HepG2 (cell line): ENCODE data around the gene TTC31. TPM values are rescaled to one million over a fixed set of nuclear protein-coding genes. Genes with fewer than 3 reads are reported as not detected.
A peak's percentile ranks its signal among the peaks of the same experiment; 100 is the strongest.

ENCODE experiments used
- ATF1 ChIP-seq: IDR thresholded peaks from 2 replicates; pipeline ENCODE4 v1.6.1; 2016; ENCODE audit warnings: mild to moderate bottlenecking, control low read depth
- BRCA1 ChIP-seq: sonication (generic); formaldehyde crosslinking; IDR thresholded peaks from 2 replicates; pipeline ENCODE4 v1.4.0; 2020; ENCODE audit warnings: missing genetic modification reagents
- CEBPG ChIP-seq: IDR thresholded peaks from 2 replicates; pipeline ENCODE4 v1.6.1; 2016
- ETV5 ChIP-seq: IDR thresholded peaks from 2 replicates; pipeline ENCODE4 v1.6.1; 2018; ENCODE audit warnings: missing biosample characterization, missing genetic modification reagents, inconsistent platforms, borderline replicate concordance
- MYC ChIP-seq: sonication (generic); formaldehyde crosslinking; IDR thresholded peaks from 2 replicates; pipeline ENCODE4 v1.9.0; 2021; ENCODE audit warnings: missing genetic modification reagents, borderline replicate concordance
- NFE2L1 ChIP-seq: sonication (generic); formaldehyde crosslinking; IDR thresholded peaks from 2 replicates; pipeline ENCODE4 v1.4.0; 2020; ENCODE audit warnings: missing genetic modification reagents, mild to moderate bottlenecking, borderline replicate concordance
- ONECUT2 ChIP-seq: sonication (generic); formaldehyde crosslinking; IDR thresholded peaks from 2 replicates; pipeline ENCODE4 v1.4.0; 2020; ENCODE audit warnings: missing genetic modification reagents
- PCBP2 ChIP-seq: fragments of 200-400 bp; formaldehyde crosslinking; optimal IDR thresholded peaks from 2 replicates; pipeline ENCODE3; 2018; ENCODE audit warnings: low read length, low read depth; ENCODE audit not compliant: poor library complexity, severe bottlenecking
- PRMT3 ChIP-seq: sonication (generic); formaldehyde crosslinking; IDR thresholded peaks from 2 replicates; pipeline ENCODE4 v1.8.1; 2022; ENCODE audit warnings: low read depth, mild to moderate bottlenecking, moderate library complexity, missing genetic modification reagents, borderline replicate concordance
- SOX5 ChIP-seq: IDR thresholded peaks from 2 replicates; pipeline ENCODE4 v1.6.1; 2016; ENCODE audit warnings: borderline replicate concordance
- ZNF333 ChIP-seq: sonication (generic); formaldehyde crosslinking; IDR thresholded peaks from 2 replicates; pipeline ENCODE4 v1.4.0; 2020; ENCODE audit warnings: mild to moderate bottlenecking, missing genetic modification reagents, borderline replicate concordance
- ZNF446 ChIP-seq: sonication (generic); formaldehyde crosslinking; IDR thresholded peaks from 2 replicates; pipeline ENCODE4 v1.5.0; 2020; ENCODE audit warnings: mild to moderate bottlenecking, missing genetic modification reagents
- ZNF619 ChIP-seq: sonication (generic); formaldehyde crosslinking; IDR thresholded peaks from 2 replicates; pipeline ENCODE4 v1.4.0; 2020; ENCODE audit warnings: mild to moderate bottlenecking, missing genetic modification reagents
- polyA plus RNA-seq, 8 experiments: library from polyadenylated mRNA; depleted of rRNA in 3 of 8; stranded (reverse) in 7 of 8; unstranded in 1 of 8; fragments of >200 nt; fragmentation: Illumina TruSeq in 4 of 8; extraction: Trizol in 4 of 8; gene quantifications; 2 replicates each; pipeline versions ENCODE4 v1.2.1 to v1.2.3, GENCODE V29; 2011 to 2016; ENCODE audit warnings: low read depth in 4 of 8, missing spikeins in 1 of 8, mixed read lengths in 1 of 8; ENCODE audit not compliant: insufficient read depth in 1 of 8
- total RNA-seq, 5 experiments: library from RNA; depleted of rRNA; stranded (reverse); fragments of >200 nt; fragmentation: Illumina TruSeq; extraction: Trizol; gene quantifications; 2 replicates each; pipeline ENCODE4 v1.2.3, GENCODE V29; 2016; ENCODE audit warnings: low read depth in 1 of 5
- TF ChIP-seq, protein P1 (sequence below): sonication (generic); formaldehyde crosslinking; conservative IDR thresholded peaks from 2 replicates; pipeline ENCODE4 v1.4.0; 2020; ENCODE audit warnings: mild to moderate bottlenecking, missing genetic modification reagents, moderate library complexity
- TF ChIP-seq, protein P2 (sequence below): sonication (generic); formaldehyde crosslinking; IDR thresholded peaks from 2 replicates; pipeline ENCODE4 v1.4.0; 2020; ENCODE audit warnings: mild to moderate bottlenecking, missing genetic modification reagents, borderline replicate concordance
- TF ChIP-seq, protein P3 (sequence below): sonication (generic); formaldehyde crosslinking; IDR thresholded peaks from 2 replicates; pipeline ENCODE4 v1.8.0; 2022; ENCODE audit warnings: mild to moderate bottlenecking, missing genetic modification reagents, borderline replicate concordance
- TF ChIP-seq, protein P4 (sequence below): sonication (generic); formaldehyde crosslinking; IDR thresholded peaks from 2 replicates; pipeline ENCODE4 v1.5.0; 2020; ENCODE audit warnings: missing genetic modification reagents
- TF ChIP-seq, protein P5 (sequence below): sonication (generic); formaldehyde crosslinking; IDR thresholded peaks from 2 replicates; pipeline ENCODE4 v1.8.1; 2022; ENCODE audit warnings: low read depth, mild to moderate bottlenecking, missing genetic modification reagents

The TTC31 gene
- total and polyA plus RNA-seq, 2 of the 13 experiments (the other 11 are each of a cell fraction or from before 2014, with no cell fraction given): 28.3 to 39.5 TPM

DNA sequence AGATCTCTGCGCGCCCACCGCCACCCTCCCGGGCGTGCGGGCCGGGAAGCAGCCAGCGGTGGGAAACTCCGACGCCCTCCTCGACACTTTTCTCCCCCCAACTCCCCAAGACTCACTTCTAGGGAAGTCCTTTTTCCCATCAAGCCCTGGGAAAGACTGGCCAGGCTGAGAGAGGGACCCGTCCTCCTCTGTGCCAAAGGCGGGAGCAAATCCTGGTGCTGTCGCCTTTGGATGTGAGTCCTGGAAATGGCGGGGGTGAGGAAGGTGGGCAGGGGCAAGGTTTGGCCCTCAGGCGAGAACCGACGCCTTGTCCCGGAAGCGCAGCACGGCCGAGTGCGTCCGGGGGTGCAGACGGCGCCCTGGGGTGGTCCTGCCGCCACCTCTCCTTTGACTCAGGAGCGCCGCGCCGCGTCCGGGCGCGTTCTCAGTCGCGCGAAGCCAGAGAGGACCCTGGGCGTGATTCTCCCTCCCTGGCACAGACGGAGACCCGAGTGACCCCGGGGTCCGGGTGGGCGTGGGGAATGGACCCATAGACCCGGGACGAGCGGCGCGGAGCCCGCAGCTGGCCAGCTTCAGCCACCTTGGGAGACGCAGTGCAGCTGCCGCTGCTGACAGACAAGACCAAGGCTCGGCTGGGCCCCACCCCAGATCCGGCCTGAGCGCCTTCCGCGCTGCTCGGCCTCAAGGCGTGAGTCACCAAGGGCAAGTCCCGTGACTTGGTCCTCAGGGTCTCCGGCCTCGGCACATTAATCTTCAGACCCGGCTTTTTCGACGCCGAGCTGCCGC lies 20.0 kb downstream of the TTC31 start (continued):
- TF ChIP-seq, protein P1, sequence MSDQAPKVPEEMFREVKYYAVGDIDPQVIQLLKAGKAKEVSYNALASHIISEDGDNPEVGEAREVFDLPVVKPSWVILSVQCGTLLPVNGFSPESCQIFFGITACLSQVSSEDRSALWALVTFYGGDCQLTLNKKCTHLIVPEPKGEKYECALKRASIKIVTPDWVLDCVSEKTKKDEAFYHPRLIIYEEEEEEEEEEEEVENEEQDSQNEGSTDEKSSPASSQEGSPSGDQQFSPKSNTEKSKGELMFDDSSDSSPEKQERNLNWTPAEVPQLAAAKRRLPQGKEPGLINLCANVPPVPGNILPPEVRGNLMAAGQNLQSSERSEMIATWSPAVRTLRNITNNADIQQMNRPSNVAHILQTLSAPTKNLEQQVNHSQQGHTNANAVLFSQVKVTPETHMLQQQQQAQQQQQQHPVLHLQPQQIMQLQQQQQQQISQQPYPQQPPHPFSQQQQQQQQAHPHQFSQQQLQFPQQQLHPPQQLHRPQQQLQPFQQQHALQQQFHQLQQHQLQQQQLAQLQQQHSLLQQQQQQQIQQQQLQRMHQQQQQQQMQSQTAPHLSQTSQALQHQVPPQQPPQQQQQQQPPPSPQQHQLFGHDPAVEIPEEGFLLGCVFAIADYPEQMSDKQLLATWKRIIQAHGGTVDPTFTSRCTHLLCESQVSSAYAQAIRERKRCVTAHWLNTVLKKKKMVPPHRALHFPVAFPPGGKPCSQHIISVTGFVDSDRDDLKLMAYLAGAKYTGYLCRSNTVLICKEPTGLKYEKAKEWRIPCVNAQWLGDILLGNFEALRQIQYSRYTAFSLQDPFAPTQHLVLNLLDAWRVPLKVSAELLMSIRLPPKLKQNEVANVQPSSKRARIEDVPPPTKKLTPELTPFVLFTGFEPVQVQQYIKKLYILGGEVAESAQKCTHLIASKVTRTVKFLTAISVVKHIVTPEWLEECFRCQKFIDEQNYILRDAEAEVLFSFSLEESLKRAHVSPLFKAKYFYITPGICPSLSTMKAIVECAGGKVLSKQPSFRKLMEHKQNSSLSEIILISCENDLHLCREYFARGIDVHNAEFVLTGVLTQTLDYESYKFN (CRISPR knock-in tag): peak; percentile 73; the same call in 1 of the 2 replicates
- TF ChIP-seq ZNF446 (CRISPR knock-in tag) (peak; percentile 95), CEBPG (CRISPR knock-in tag) (no peak), SOX5 (CRISPR knock-in tag) (no peak), ZNF333 (peak; percentile 91; the same call in 1 of the 2 replicates), ONECUT2 (CRISPR knock-in tag) (no peak; the same call in 1 of the 2 replicates), PRMT3 (CRISPR knock-in tag) (peak; percentile 56; the same call in 1 of the 2 replicates), ETV5 (peak; percentile 87), ZNF619 (CRISPR knock-in tag) (peak; percentile 15; the same call in 1 of the 2 replicates), BRCA1 (CRISPR knock-in tag) (peak; percentile 79), MYC (CRISPR knock-in tag) (peak; percentile 38; the same call in 1 of the 2 replicates), NFE2L1 (CRISPR knock-in tag) (no peak), ATF1 (no peak), PCBP2 (no peak)
- TF ChIP-seq, protein P2, sequence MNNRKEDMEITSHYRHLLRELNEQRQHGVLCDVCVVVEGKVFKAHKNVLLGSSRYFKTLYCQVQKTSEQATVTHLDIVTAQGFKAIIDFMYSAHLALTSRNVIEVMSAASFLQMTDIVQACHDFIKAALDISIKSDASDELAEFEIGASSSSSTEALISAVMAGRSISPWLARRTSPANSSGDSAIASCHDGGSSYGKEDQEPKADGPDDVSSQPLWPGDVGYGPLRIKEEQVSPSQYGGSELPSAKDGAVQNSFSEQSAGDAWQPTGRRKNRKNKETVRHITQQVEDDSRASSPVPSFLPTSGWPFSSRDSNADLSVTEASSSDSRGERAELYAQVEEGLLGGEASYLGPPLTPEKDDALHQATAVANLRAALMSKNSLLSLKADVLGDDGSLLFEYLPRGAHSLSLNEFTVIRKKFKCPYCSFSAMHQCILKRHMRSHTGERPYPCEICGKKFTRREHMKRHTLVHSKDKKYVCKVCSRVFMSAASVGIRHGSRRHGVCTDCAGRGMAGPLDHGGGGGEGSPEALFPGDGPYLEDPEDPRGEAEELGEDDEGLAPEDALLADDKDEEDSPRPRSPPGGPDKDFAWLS (CRISPR knock-in tag): no peak; the same call in 1 of the 2 replicates
- TF ChIP-seq, protein P3, sequence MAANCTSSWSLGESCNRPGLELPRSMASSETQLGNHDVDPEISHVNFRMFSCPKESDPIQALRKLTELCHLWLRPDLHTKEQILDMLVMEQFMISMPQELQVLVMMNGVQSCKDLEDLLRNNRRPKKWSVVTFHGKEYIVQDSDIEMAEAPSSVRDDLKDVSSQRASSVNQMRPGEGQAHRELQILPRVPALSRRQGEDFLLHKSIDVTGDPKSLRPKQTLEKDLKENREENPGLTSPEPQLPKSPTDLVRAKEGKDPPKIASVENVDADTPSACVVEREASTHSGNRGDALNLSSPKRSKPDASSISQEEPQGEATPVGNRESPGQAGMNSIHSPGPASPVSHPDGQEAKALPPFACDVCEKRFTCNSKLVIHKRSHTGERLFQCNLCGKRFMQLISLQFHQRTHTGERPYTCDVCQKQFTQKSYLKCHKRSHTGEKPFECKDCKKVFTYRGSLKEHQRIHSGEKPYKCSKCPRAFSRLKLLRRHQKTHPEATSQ: peak; percentile 59; the same call in 1 of the 2 replicates
- TF ChIP-seq, protein P4, sequence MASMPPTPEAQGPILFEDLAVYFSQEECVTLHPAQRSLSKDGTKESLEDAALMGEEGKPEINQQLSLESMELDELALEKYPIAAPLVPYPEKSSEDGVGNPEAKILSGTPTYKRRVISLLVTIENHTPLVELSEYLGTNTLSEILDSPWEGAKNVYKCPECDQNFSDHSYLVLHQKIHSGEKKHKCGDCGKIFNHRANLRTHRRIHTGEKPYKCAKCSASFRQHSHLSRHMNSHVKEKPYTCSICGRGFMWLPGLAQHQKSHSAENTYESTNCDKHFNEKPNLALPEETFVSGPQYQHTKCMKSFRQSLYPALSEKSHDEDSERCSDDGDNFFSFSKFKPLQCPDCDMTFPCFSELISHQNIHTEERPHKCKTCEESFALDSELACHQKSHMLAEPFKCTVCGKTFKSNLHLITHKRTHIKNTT (CRISPR knock-in tag): no peak
- TF ChIP-seq, protein P5, sequence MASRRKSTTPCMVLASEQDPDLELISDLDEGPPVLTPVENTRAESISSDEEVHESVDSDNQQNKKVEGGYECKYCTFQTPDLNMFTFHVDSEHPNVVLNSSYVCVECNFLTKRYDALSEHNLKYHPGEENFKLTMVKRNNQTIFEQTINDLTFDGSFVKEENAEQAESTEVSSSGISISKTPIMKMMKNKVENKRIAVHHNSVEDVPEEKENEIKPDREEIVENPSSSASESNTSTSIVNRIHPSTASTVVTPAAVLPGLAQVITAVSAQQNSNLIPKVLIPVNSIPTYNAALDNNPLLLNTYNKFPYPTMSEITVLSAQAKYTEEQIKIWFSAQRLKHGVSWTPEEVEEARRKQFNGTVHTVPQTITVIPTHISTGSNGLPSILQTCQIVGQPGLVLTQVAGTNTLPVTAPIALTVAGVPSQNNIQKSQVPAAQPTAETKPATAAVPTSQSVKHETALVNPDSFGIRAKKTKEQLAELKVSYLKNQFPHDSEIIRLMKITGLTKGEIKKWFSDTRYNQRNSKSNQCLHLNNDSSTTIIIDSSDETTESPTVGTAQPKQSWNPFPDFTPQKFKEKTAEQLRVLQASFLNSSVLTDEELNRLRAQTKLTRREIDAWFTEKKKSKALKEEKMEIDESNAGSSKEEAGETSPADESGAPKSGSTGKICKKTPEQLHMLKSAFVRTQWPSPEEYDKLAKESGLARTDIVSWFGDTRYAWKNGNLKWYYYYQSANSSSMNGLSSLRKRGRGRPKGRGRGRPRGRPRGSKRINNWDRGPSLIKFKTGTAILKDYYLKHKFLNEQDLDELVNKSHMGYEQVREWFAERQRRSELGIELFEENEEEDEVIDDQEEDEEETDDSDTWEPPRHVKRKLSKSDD (CRISPR knock-in tag): peak; percentile 13; the same call in 1 of the 2 replicates
